GM19023 (cell line): ENCODE results near the gene RAB3IP.

Experiments
- ATAC-seq: cut with Tn5 transposase; IDR thresholded peaks from one replicate; pipeline ENCODE4 v1.9.1; 2021; ENCODE audit warnings: mild to moderate bottlenecking, moderate library complexity; ENCODE audit not compliant: unreplicated experiment

Gene RAB3IP, protein sequence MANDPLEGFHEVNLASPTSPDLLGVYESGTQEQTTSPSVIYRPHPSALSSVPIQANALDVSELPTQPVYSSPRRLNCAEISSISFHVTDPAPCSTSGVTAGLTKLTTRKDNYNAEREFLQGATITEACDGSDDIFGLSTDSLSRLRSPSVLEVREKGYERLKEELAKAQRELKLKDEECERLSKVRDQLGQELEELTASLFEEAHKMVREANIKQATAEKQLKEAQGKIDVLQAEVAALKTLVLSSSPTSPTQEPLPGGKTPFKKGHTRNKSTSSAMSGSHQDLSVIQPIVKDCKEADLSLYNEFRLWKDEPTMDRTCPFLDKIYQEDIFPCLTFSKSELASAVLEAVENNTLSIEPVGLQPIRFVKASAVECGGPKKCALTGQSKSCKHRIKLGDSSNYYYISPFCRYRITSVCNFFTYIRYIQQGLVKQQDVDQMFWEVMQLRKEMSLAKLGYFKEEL

DNA sequence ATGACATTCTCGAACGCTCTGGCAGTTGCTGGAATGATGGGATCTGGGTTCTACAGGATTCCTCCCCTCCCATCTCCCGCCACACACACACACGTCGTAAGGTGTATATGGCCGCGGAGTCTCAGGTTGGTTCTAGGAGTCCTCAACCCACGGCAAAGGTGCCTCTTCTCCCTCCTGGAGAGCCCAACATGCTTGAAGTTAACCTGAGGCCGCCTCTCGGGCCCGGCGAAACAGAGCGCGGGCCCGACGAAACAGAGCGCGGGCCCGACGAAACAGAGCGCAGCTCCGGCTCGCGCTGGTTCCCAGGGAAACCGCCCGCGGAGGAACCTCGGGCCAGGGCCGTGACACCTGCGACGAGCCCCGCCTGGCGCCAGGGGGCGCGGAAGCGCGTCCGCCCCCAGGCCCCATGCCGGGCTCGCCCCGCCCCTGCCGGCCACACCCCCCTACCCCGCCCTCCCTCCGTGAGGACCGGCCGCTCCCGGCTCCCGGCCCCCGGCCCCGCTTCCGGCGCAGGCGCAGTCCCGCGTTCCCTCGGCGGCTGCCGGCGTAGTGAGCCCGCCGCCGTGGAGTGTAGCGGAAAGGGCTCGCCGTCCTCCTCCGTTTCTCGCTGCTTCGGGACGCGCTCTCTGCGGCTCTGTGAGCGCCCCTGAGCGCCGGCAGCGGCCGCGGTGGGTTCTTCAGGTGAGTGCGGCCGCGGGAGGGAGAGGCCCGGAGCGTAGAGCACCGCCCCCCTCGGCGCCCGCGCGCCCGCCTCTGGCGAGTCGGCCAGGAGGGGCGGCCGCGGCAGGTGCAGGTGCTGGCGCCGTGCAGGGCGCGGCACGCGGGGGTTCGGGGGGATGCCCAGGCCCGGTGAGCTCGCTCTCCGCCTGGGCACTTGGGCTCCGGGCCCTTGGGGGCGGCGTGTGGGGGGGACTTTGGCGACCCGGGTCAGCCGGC lies at the start of gene RAB3IP:
Gene RAB3IP, plus strand, starts transcription at position 510 of the 936 bp plus-strand sequence. CDS start 16,549 bp downstream, outside the sequence.
- ATAC-seq: peak; percentile 77

DNA sequence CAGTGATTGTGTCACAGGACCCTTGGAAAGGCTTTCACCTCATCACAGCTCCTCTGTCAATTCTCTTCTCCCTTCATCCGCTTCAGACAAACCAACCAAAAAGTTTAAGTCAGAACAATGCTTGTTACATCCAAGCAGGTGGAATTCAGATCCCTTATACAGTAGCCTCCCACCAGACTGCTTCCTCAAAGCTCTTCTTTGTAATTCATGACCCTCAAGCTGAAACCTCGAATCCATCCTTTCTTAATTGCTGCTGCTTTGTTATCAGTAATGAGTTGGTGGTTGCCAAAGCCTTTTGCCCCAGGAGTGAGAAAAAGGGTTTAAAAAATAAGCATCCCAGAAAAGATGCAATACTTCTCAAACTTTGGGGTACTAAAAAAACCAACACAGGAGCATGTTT lies 49.0 kb upstream of the RAB3IP start:
- ATAC-seq: no peak

DNA sequence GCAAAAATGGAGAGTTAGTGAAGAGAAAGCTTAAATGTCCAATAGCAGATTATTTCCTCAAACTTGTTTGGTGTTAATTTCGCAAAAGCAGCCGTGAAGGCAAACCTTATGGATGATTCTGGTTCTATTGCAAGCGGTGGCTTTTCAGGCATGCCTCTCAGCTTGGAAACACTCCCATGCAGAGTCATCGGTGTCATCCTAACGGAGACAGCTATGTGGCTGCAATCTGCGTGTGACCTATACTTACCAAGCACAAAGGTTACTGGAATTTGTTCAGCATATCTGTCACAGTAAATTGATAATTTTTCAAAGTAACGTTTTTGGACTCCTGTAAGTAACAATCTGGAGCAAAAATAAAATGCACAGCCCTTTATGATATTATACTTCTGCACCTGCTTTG lies 44.5 kb upstream of the RAB3IP start:
- ATAC-seq: no peak

DNA sequence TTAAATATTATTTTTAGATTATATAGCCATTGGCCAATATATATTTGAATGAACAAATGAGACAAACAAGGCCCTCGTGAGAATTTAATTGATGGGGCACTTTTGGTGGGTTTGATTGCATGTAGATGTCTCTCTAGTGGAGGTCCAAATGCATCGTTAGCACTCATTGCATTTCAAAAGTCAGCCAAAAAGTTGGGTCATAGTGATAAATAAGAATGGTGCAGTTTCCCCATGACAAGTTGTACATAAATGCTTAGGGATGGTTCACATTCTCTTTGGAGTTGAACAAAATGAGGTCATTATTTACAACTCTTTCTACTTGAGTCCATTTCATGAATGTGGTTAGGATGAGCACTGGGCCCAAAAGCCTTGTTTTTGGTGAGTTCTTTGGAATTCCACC lies 40.6 kb upstream of the RAB3IP start:
- ATAC-seq: no peak

DNA sequence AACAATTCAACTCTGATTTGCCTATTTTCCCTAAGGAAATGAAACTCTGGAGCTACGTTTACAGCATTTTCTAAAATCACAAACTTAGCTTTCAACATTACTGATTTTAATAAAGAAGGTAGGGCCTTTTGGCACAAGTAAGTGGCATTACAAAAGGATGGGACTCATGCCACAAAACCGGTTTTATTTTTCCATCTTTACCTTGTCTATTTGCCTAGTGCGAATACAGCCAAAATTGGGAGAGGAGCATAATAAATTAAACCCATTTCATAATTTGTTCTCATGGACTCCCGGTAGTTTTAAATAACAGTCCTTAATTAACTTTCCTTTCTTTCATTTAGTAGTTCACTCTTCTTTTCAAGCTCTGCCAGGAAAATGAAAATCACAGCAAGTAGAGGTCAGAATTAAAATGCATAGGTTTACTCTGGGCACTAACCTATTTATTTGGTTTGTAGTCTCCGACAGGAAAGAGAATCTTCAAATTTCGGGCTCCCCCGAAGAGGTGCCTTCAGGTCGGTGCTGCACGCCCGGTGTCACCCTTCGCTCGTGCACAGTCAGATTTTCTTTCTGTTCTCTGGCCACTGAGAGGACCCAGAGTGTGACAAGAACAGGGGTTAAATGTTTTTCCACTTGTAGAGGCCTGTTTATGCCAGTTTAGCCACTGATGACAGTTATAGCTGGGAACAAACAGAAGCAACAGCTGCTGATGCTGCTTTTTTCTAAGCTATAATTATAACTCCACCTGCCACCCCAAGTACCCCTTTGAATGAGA lies 39.7 kb upstream of the RAB3IP start, which contains the start of gene BEST3:
Gene BEST3, minus strand, starts transcription at position 535 of the 772 bp plus-strand sequence. CDS start 1,505 bp downstream, outside the sequence.
- no peak for ATAC-seq

DNA sequence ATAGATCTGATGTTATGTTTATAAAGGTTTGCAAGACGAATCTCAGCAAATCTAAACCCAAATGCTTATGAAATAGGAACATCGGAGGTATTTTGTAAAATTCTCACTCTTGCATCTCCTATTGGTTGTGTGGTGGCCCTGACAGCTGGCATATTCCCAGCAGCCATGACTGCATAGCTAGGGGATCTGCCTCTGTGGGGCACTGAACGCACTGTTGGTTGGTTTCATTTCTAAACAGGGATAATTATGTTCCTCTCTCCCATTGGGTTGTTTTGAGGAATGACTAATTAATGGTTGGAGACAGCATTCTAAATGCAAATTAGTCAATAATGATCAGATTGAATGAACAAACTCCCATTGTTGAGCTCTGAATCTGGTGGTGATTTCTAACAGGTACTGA lies 36.8 kb upstream of the RAB3IP start:
- ATAC-seq: no peak

DNA sequence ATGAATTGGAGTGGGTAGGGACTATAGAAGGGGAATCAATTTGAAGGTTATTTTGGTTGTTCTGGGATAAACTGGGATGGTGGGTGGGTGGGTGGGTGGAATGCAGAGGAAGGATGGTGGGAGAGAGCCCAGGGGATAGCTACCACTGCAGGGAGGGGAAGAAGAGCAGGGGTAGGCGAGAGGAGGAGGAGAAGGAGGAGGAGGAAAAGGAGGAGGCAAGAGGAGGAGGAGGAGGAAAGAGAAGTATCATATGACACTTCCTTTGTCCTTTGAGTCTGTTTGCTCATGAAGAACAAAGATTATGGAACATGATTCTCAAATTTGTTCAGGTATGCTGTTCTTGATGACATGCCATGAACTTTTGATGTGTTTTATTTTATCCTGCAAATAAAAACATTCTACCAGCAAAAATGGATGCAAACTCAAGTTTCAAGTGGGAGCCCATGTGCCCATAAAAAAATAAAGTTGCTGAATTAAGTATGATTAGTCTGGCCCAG lies 35.5 kb upstream of the RAB3IP start:
- no peak for ATAC-seq

DNA sequence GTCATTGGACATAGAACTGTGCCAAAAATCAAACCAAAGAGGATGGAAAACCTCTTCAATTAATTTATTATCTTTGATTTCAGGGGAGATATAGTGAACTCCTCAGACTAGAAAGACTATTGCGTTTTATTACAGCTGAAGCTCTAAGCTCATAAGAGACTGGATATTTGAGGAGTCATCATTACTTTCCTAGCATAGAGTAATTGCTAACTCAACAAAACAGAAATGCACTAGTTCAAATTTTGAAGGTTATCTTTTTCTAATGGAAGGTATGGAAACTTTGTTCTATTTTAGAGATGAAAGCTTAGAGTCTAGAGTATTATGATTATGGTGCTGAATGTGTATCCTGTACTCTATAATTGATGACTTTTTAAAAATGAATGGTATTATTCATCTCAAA lies 34.3 kb upstream of the RAB3IP start:
- no peak for ATAC-seq

DNA sequence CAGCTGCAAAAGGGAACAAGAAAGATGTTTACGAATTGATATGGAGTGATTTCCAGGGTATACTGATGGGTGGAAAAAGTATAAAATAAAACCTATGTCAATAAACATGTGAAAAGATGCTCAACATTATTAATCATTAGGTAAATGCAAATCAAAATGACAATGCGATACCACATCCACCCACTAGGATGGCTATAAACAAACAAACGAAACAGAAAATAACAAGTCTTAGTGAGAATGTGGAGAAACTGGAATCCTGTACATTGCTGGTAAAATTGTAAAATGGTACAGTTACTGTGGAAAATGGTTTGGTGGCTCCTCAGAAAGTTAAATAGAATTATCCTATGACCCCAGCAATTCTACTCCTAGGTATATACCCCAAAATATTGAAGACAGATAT lies 30.0 kb upstream of the RAB3IP start:
- no peak for ATAC-seq

DNA sequence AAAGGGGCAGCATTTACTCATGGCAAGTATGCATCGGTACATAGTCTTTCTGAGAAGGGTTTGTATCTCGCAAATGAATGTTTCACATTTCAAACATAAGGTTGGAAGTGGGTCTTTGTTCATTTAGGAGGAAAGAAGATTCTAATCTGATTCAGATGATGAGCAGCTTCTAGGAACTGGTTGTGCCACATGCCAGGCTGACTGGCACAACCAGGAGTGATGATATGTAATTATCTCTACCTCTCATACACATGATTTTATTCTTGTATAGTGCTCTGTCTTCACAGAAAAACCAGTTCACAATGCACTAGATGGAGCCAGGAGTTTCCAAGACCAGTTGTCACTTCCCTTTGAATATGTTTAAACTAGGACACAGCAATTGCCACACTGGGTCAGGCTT lies 25.8 kb upstream of the RAB3IP start:
- no peak for ATAC-seq

DNA sequence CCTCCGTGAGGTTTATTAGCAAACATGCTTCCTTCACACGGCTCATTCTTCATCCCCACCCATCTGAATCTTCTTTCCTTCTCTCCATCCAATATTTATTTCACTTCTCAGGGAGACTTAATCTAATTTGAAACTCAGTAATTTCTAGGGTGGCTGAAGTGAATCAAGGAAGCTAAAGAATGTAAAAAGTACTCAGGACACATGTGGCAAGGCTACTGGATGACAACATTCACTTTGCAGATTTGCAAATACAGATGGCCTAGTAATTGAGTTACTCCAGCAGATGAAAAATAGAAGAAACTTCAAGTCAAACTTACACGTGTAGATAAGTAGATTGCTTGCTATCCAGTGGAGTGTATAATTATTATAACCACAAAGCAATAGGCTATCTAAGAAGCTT lies 24.1 kb upstream of the RAB3IP start:
- no peak for ATAC-seq

DNA sequence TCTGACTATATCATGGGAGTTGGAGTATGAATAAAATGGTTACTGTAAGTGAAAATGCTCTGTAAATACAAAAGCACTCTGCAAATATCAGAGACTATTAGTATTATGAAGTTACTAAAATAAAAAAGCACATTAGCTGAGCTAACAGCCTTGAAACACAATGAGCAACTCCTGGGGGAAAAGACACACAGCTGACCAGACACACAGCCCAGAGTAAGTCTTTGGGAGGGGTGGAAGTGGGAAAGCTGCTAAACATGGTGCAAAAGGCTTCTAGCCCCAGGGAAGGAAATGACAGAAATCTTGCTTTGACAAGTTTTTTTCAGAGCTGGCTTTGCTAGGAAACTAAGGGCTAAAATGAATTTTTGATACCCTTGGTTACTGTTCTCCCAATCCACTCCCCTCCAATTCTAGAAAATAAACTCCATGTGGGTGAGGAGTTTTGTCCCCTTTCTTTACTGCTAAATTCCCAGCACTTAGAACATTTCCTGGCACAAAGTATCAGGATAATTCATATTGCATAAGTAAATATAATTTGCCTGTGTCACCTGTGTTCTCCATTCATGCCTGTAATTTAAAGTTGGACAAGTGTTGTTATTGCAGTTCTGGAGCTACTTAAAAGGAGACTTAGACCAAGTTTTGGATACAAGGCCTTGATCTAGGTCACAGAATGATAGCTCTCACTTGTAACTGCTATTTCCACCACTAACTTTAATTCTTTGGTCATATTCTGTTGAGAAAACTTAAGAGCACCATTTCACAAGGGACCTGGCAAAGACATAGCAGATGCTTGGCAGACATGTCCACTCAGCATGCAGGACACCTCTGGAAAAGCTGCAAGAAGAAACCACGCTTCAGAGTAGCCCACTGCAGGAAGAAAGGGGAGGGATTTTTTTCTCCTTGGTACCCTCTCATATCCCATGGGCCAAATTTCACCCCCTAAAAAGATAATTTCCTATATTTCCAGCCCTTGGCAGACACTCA lies 19.0 kb upstream of the RAB3IP start:
- no peak for ATAC-seq

DNA sequence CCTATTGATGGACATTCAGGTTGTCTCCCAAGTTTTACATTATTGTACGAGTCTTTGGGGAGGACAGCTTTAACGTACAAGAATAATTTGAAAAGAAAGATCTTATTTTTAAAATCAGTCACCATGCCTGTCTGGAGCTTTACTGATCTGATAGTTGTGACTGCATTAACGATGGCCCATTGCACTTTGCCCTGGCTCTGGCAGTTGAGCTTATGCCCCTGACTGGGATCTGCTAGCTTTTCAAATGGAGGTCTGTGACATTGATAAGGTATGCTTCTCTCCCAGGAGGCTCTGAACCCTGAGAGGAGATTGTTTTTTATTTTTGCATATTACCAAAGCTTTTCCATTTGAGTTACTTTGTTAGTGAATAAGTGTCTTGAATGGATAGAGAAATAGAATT lies 17.9 kb upstream of the RAB3IP start:
- ATAC-seq: no peak

DNA sequence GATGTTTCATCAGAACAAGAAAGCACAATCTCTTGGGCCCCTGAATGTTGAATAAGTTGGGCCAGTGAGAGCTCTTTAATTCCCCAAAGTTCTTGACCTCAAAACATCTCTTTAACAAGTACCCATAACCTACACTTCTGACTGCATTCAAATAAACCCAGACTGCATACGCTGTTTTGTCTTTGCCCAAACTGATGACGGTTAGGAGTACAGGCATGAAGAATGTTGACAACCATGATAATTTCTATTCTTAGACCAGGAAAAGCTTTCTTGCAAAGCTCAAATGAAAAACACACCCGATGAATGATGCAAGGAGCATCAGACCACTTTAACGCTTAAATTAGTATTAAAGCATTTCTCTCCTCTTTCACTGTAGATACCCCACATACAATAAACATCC lies 11.7 kb upstream of the RAB3IP start:
- no peak for ATAC-seq

DNA sequence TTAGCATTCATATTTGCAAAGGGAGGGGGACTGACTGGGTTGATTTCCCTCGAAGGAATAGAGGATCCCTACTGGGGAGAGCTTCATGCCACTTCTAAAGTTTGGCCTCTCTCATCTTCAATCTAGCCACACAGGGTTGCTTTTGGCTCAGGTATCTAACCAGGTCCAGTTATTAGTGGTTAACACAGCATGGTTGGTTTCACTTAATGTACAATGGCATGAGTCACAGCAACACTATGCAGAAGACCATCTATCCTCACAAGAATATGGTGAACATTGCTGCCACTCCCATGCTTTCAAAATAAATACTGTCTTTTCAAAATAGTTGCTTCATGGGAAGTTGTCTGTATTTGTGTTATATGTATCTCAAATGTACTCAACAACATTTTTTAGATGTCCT lies 6.6 kb upstream of the RAB3IP start:
- ATAC-seq: no peak

DNA sequence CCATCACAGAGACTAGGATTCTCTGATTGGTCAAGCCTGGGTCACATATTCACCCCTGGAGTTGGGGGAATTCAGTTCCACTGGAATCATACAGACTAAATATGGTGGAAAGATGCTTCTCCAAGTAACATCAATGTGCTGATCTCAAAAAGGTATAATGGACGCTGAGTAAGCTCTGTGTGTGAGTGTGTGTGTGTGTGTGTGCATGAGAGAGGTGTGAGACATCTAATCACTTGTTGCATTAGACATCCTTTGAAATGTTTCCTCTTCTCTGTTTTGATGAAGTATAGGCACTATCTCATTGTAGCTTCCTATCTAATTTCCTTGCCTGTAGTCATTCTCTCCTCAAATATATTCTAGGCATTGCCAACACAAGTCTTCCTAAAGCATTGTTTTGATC lies 5.0 kb upstream of the RAB3IP start:
- ATAC-seq: no peak

DNA sequence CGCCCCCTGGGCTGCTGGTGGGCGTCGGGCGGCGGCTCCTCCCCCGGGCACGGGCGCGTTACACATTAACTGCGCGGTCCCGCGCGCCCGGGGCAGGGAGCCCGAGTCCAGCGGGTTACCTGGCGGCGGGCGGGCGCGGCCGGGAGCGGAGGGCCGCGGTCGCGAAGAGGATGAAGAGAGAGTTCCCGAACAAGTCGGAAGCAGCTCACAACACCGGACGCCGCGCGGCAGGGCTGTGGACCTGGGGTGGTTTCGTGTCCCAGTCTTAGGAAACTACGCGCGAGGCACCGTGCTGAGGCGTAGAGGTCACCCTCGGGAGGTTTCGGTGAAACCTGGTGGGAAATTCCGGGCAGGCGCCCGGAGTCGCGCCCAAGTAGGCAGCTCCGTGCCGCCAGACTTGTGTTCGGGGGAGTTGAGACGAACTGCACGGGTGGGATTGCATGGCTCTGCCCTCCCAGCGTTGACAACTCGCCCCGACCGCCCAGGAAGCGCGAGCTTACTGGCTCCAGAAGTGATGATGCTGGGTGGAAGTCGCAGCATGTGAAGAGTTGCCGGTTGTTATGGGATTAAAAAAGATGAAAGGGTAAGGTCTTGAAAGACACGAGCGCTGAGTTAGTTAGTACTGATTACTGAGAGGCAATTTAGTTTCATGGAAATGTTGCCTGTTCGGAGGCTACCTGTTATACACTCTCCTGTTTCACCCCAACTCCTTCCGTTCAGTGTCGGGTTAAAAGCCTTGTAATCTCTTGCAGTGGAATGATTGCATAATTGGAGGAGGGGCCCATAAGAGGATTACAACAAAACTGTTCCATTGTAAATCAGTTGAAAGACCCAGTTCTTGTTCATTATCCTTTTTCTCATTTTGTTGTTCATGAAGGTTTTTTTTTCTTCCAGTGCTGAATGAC lies 879 bp downstream of the RAB3IP start:
- ATAC-seq: peak; percentile 44

DNA sequence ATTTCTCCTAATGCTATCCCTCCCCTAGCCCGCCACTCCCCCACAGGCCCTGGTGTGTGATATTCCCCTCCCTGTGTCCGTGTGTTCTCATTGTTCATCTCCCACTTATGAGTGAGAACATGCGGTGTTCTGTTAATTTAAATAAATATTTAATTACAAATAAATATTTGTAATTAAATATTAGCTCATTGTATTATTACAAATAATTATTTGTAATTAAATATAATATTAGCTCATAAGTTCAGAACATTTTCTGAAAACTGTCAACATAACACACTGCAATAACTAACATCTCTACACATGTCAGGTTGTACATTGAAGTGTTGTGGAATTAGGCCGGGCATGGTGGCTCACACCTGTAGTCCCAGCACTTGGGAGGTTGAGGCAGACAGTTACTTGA lies 5.4 kb downstream of the RAB3IP start:
- no peak for ATAC-seq

DNA sequence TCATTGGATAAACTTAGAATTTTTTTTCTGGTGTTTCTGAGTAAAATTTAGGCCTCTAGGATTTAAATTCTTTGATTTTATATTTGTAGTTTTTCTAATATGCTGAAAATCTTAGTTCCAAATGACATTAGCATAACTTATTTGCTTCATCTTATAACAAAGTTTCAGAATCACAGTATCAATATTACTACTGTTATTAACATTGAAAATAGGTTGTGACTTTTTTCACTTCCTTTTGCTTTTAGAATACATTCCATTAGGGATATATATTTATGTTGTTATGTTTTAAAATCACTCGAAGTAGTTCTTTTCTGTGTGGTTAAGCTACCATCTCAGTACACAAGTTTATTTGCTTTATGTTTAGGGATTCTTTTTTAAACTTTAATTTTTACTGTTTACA lies 12.8 kb downstream of the RAB3IP start:
- no peak for ATAC-seq
